Measurements from ENCODE around the gene MARCO. TPM values are rescaled to one million over a fixed set of nuclear protein-coding genes. Genes with fewer than 3 reads are reported as not detected.

MARCO gene
- polyA plus RNA-seq, 1 donor from 2014 or later = not detected

GRCh38 chr2:119013671-119014070, 71.7 kb downstream of the MARCO start:
- H3K4me2 ChIP-seq (ENCODE audit: low read length) = no peak overlapping the region
- no peak for TF ChIP-seq REST (IDR thresholded peaks at IDR 0.05; ENCODE audit: borderline replicate concordance)
- no peak for TF ChIP-seq POLR2AphosphoS5 (IDR thresholded peaks at IDR 0.05)
- no peak for TF ChIP-seq EP300 (conservative IDR thresholded peaks at IDR 0.05; ENCODE audit: poor library complexity, severe bottlenecking)
- no peak for TF ChIP-seq TAF1 (IDR thresholded peaks at IDR 0.05; ENCODE audit: low read depth)
- TF ChIP-seq RAD21 (conservative IDR thresholded peaks at IDR 0.05) = no peak
- TF ChIP-seq, protein P1, sequence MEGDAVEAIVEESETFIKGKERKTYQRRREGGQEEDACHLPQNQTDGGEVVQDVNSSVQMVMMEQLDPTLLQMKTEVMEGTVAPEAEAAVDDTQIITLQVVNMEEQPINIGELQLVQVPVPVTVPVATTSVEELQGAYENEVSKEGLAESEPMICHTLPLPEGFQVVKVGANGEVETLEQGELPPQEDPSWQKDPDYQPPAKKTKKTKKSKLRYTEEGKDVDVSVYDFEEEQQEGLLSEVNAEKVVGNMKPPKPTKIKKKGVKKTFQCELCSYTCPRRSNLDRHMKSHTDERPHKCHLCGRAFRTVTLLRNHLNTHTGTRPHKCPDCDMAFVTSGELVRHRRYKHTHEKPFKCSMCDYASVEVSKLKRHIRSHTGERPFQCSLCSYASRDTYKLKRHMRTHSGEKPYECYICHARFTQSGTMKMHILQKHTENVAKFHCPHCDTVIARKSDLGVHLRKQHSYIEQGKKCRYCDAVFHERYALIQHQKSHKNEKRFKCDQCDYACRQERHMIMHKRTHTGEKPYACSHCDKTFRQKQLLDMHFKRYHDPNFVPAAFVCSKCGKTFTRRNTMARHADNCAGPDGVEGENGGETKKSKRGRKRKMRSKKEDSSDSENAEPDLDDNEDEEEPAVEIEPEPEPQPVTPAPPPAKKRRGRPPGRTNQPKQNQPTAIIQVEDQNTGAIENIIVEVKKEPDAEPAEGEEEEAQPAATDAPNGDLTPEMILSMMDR (IDR thresholded peaks at IDR 0.05; ENCODE audit: poor library complexity, severe bottlenecking) = no peak
- TF ChIP-seq MXI1 (conservative IDR thresholded peaks at IDR 0.05; ENCODE audit: poor library complexity, severe bottlenecking) = no peak
- no peak for TF ChIP-seq SMC3 (conservative IDR thresholded peaks at IDR 0.05; ENCODE audit: poor library complexity)
- TF ChIP-seq EZH2 (IDR thresholded peaks at IDR 0.05; ENCODE audit: borderline replicate concordance, insufficient read depth, low read length, poor library complexity, severe bottlenecking) = no peak

GRCh38 chr2:119015845-119016244, 73.9 kb downstream of the MARCO start:
- Histone ChIP-seq H3K9ac (ENCODE audit: low read length) (no peak overlapping the region), H3K4me2 (ENCODE audit: low read length) (no peak overlapping the region), H4K20me1 (ENCODE audit: insufficient read depth) (no peaks in the 10 kb centered on the region), H3K79me2 (replicated peaks; ENCODE audit: insufficient read depth, low read length) (no peaks in the 10 kb centered on the region), H3K9me2 (ENCODE audit: insufficient read depth, low read length) (no peaks in the 10 kb centered on the region), H3K9me3 (ENCODE audit: low read length) (no peaks in the 10 kb centered on the region), H2AFZ (ENCODE audit: low read depth, low read length) (no peak overlapping the region), H3K4me3 (ENCODE audit: low read length) (no peak overlapping the region), H3F3A (ENCODE audit: insufficient read depth, low read length, poor library complexity, severe bottlenecking) (no peaks in the 10 kb centered on the region), H3K36me3 (ENCODE audit: insufficient read depth, low read length) (no peaks in the 10 kb centered on the region), H3K27me3 (ENCODE audit: insufficient read depth, low read depth, low read length) (peaks cover 12% of the 10 kb centered on the region), H3K27ac (ENCODE audit: low read length) (no peak overlapping the region)
- TF ChIP-seq, protein P1 (IDR thresholded peaks at IDR 0.05; ENCODE audit: poor library complexity, severe bottlenecking) = no peak
- no peak for TF ChIP-seq EP300 (conservative IDR thresholded peaks at IDR 0.05; ENCODE audit: poor library complexity, severe bottlenecking)
- TF ChIP-seq POLR2AphosphoS5 (IDR thresholded peaks at IDR 0.05) = no peak
- no peak for TF ChIP-seq RAD21 (conservative IDR thresholded peaks at IDR 0.05)
- TF ChIP-seq SMC3 (conservative IDR thresholded peaks at IDR 0.05; ENCODE audit: poor library complexity) = no peak

More at GRCh38 chr2:119013671-119014070, 71.7 kb downstream of the MARCO start:
- no peaks in the 10 kb centered on the region for H3K79me2 ChIP-seq (replicated peaks; ENCODE audit: insufficient read depth, low read length)
- no peaks in the 10 kb centered on the region for H3K36me3 ChIP-seq (ENCODE audit: insufficient read depth, low read length)
- H3K27ac ChIP-seq (ENCODE audit: low read length) = no peak overlapping the region
- H3K27me3 ChIP-seq (ENCODE audit: insufficient read depth, low read depth, low read length) = peaks cover 22% of the 10 kb centered on the region
- H3K4me3 ChIP-seq (ENCODE audit: low read length) = no peak overlapping the region
- H3K9me2 ChIP-seq (ENCODE audit: insufficient read depth, low read length) = no peaks in the 10 kb centered on the region
- H3K9me3 ChIP-seq (ENCODE audit: low read length) = no peaks in the 10 kb centered on the region
- H3K9ac ChIP-seq (ENCODE audit: low read length) = no peak overlapping the region
- no peaks in the 10 kb centered on the region for H4K20me1 ChIP-seq (ENCODE audit: insufficient read depth)
- no peaks in the 10 kb centered on the region for H3F3A ChIP-seq (ENCODE audit: insufficient read depth, low read length, poor library complexity, severe bottlenecking)
- H2AFZ ChIP-seq (ENCODE audit: low read depth, low read length) = no peak overlapping the region

Data from neural cell (in vitro differentiated cells).